HCT116 (cell line): Measurements from ENCODE around the gene RHOB.

Experiments
- ATF3 ChIP-seq: IDR thresholded peaks from 2 replicates; pipeline ENCODE4 v1.6.1; 2012
- CTCF ChIP-seq, 3 experiments: fragments of 200-600 bp in 1 of 3; sonication (generic) in 1 of 3; IDR thresholded peaks in 2 of 3; conservative IDR thresholded peaks in 1 of 3; 2 replicates each; pipeline ENCODE4 v1.5.1; 2012 to 2017; ENCODE audit warnings: low read depth in 2 of 3, low read length in 2 of 3, antibody characterized with exemption in 1 of 3, borderline replicate concordance in 1 of 3, control low read depth in 1 of 3, mild to moderate bottlenecking in 1 of 3, mixed read lengths in 1 of 3, mixed run types in 1 of 3, moderate library complexity in 1 of 3; ENCODE audit not compliant: insufficient read depth in 1 of 3
- ELF1 ChIP-seq: IDR thresholded peaks from 2 replicates; pipeline ENCODE4 v1.6.1; 2012; ENCODE audit warnings: low read depth, borderline replicate concordance
- EZH2 ChIP-seq: fragments of 200-600 bp; sonication (generic); IDR thresholded peaks from 2 replicates; pipeline ENCODE4 v1.6.1; 2017; ENCODE audit warnings: antibody characterized with exemption, mixed run types
- FOSL1 ChIP-seq: IDR thresholded peaks from 2 replicates; pipeline ENCODE4 v1.6.1; 2012; ENCODE audit warnings: low read depth
- POLR2A ChIP-seq: IDR thresholded peaks from 2 replicates; pipeline ENCODE4 v1.7.0; 2011; ENCODE audit warnings: borderline replicate concordance; ENCODE audit not compliant: insufficient read depth, insufficient read length; ENCODE audit errors: extremely low read depth
- RAD21 ChIP-seq: IDR thresholded peaks from 2 replicates; pipeline ENCODE4 v1.6.1; 2012; ENCODE audit warnings: low read depth, mild to moderate bottlenecking
- REST ChIP-seq: IDR thresholded peaks from 2 replicates; pipeline ENCODE4 v1.6.1; 2012; ENCODE audit warnings: low read depth
- TCF7L2 ChIP-seq: IDR thresholded peaks from 2 replicates; pipeline ENCODE4 v1.7.0; 2011; ENCODE audit warnings: borderline replicate concordance, inconsistent platforms; ENCODE audit not compliant: insufficient read depth, insufficient read length; ENCODE audit errors: extremely low read depth

- TF ChIP-seq CTCF (IDR thresholded peaks at IDR 0.05 in 2 of 3, conservative IDR thresholded peaks at IDR 0.05 in 1 of 3; ENCODE audit: borderline replicate concordance in 1 of 3, insufficient read depth in 1 of 3, low read depth in 2 of 3, low read length in 2 of 3) (no peak), ATF3 (no peak), POLR2A (no peak), ELF1 (no peak), TCF7L2 (no peak), REST (no peak), RAD21 (no peak), EZH2 (no peak), FOSL1 (no peak)
Observed at GRCh38 chr2:20481798-20482405, 35.0 kb downstream of the RHOB start.
